Measurements from ENCODE around the gene OPCML.

DNA sequence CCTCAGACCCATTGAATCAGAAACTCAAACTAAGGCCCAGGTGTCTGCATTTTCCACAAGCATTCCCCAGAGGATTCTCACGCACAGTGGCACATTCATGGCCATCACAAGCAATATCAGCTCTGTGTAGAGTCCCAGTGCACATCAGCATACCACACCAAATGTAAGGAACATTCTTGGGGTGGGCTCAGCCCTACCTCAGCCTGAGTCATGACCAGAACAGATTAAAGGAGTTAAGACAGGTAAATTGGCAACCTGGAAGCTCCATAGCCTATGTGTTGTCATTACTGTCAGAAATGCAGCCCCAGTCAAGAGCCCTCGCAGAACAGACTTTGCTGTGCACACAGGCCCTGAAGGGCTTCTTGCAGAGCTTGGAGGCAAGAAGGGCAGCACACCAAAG is 53.1 kb downstream of the OPCML start:
- TF ChIP-seq, protein P1, sequence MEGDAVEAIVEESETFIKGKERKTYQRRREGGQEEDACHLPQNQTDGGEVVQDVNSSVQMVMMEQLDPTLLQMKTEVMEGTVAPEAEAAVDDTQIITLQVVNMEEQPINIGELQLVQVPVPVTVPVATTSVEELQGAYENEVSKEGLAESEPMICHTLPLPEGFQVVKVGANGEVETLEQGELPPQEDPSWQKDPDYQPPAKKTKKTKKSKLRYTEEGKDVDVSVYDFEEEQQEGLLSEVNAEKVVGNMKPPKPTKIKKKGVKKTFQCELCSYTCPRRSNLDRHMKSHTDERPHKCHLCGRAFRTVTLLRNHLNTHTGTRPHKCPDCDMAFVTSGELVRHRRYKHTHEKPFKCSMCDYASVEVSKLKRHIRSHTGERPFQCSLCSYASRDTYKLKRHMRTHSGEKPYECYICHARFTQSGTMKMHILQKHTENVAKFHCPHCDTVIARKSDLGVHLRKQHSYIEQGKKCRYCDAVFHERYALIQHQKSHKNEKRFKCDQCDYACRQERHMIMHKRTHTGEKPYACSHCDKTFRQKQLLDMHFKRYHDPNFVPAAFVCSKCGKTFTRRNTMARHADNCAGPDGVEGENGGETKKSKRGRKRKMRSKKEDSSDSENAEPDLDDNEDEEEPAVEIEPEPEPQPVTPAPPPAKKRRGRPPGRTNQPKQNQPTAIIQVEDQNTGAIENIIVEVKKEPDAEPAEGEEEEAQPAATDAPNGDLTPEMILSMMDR (IDR thresholded peaks at IDR 0.05) = no peak
- TF ChIP-seq POLR2A (IDR thresholded peaks at IDR 0.05) = no peak

Measured in lower leg skin (tissue), 3 donors.